Measurements from ENCODE around the gene ERVW-1.

DNA sequence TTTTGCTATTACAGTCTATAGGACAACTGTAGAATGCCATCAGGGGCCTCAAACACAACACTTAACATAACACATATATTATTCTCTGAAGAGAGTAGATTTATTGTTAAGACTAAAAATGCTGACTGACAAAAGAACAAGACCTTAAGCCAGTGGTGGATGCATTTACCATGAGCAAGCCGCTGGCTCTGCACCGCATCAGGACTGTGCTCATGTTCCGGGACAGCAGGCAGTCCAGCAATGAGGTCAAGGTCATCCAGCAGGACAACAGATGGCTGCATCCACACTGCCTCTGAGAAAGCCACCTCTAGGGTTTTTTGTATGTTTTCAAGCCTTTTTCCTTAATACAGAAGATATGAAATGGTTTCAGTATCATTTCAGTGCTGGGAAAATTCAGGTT lies 26.8 kb upstream of the ERVW-1 start:
- TF ChIP-seq, protein P1, sequence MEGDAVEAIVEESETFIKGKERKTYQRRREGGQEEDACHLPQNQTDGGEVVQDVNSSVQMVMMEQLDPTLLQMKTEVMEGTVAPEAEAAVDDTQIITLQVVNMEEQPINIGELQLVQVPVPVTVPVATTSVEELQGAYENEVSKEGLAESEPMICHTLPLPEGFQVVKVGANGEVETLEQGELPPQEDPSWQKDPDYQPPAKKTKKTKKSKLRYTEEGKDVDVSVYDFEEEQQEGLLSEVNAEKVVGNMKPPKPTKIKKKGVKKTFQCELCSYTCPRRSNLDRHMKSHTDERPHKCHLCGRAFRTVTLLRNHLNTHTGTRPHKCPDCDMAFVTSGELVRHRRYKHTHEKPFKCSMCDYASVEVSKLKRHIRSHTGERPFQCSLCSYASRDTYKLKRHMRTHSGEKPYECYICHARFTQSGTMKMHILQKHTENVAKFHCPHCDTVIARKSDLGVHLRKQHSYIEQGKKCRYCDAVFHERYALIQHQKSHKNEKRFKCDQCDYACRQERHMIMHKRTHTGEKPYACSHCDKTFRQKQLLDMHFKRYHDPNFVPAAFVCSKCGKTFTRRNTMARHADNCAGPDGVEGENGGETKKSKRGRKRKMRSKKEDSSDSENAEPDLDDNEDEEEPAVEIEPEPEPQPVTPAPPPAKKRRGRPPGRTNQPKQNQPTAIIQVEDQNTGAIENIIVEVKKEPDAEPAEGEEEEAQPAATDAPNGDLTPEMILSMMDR (IDR thresholded peaks at IDR 0.05; ENCODE audit: low read depth, low read length) = no peak
- TF ChIP-seq EZH2phosphoT487 (IDR thresholded peaks at IDR 0.05; ENCODE audit: low read depth) = no peak
